CD4-positive, alpha-beta T cell treated with Interleukin-6 at 100 ng/mL for 8 hours (primary cell): ENCODE data around the gene NPC2.
"Not testable (repeated sequence)": the region's sequence is repeated elsewhere in the genome, so short reads cannot be mapped to it uniquely, and the experiment has no call there.

Experiments used
- DNase-seq: peaks from one replicate; pipeline ENCODE4 v3.0.0-alpha.2; 2020; ENCODE audit warnings: mixed read lengths, low spot score

Gene NPC2

GRCh38 chr14:74492776-74493342, at the start of gene NPC2:
Gene NPC2 (minus strand): TSS chr14:74493305. CDS start chr14:74493274, 31 bp downstream.
- no peak for DNase-seq

- no peak for DNase-seq
Observed at GRCh38 chr14:74542056-74542685, 49.1 kb upstream of the NPC2 start.

GRCh38 chr14:74541225-74541624, 48.1 kb upstream of the NPC2 start:
- no peak for DNase-seq

- no peak for DNase-seq
Observed at GRCh38 chr14:74539503-74539902, 46.4 kb upstream of the NPC2 start.

- no peak for DNase-seq
Observed at GRCh38 chr14:74538411-74539391, 45.6 kb upstream of the NPC2 start.

GRCh38 chr14:74536336-74536735, 43.2 kb upstream of the NPC2 start:
- DNase-seq, result not testable (repeated sequence)

GRCh38 chr14:74535756-74536325, 42.7 kb upstream of the NPC2 start:
- DNase-seq, result no peak

GRCh38 chr14:74533576-74533975, 40.5 kb upstream of the NPC2 start:
- DNase-seq, result no peak

- no peak for DNase-seq
Observed at GRCh38 chr14:74532246-74532645, 39.1 kb upstream of the NPC2 start.

- DNase-seq, result no peak
Observed at GRCh38 chr14:74531467-74531866, 38.4 kb upstream of the NPC2 start.

- no peak for DNase-seq
Observed at GRCh38 chr14:74531006-74531405, 37.9 kb upstream of the NPC2 start.

GRCh38 chr14:74528886-74529285, 35.8 kb upstream of the NPC2 start:
- DNase-seq, result no peak

GRCh38 chr14:74528406-74528805, 35.3 kb upstream of the NPC2 start:
- DNase-seq, result no peak

- DNase-seq, result no peak
Observed at GRCh38 chr14:74527736-74528280, 34.7 kb upstream of the NPC2 start.

GRCh38 chr14:74526854-74527585, 33.9 kb upstream of the NPC2 start:
- no peak for DNase-seq

GRCh38 chr14:74525361-74525851, 32.3 kb upstream of the NPC2 start:
- DNase-seq, result no peak

GRCh38 chr14:74524812-74525135, 31.7 kb upstream of the NPC2 start:
- DNase-seq, result no peak

- DNase-seq, result no peak
Observed at GRCh38 chr14:74524076-74524811, 31.1 kb upstream of the NPC2 start.

GRCh38 chr14:74522740-74523139, 29.6 kb upstream of the NPC2 start:
- no peak for DNase-seq

- DNase-seq, result no peak
Observed at GRCh38 chr14:74521756-74522155, 28.7 kb upstream of the NPC2 start.
